ENCODE measurements around the gene AHRR. TPM values are rescaled to one million over a fixed set of nuclear protein-coding genes. Genes with fewer than 3 reads are reported as not detected.
"Not testable (repeated sequence)": the region's sequence is repeated elsewhere in the genome, so short reads cannot be mapped to it uniquely, and the experiment has no call there.

The AHRR gene
- polyA plus RNA-seq, 3 donors: 0.15 TPM; not detected in 1

DNA sequence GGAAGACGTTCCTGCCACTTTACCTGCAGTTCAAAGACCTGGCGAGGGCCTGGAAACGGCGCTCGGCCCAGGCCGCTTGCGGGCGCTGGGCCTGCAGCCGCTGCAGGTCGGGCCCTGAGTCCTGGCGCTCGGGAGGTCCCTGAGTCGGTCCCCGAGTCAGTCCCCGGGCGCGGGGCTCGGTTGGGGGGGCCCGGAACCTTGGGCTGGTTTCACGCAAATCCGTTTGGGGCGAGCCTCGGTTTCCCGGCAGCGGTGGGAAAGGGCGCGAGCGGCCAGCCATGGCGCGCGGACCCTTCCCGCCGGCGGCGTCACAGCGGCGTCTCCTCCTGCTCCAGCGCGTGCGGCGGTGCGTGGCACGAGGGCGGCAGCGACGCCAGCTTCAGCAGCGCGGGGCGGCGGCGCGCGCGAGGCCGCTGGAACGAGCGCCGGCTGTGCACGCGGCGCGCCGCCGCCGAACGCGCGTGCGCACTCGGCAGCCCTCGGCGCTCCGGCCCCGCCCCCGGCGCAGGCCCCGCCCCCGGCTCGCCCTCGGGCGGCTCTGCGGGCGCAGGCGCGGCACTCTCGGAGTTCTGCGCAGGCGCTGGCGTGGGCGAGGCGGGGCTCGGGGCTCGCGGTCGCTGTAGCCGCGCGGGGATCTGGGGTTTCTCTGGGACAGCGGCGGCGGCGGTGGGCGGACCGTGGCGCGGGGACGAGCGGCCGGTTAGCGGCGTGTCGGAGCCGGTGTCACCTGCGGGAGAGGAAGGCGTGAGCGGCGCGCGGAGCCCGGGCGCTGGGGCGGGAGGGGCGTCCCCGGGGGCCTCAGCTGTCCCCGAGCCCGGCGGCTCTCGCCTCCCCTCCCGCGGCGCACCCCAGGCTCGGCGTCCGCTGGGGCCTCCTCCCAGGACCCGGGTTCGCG, 151.4 kb downstream of the AHRR start:
- H3K36me3 Mint-ChIP-seq: peaks cover 8 to 10% of the 10 kb centered on the region in 2 donors
- Histone ChIP-seq H3K4me1 (ENCODE audit: control insufficient read depth in 1 of 2, insufficient read depth in 2 of 2, low read length in 2 of 2) (peaks cover 22 to 40% of the 10 kb centered on the region in 2 donors), H3K79me2 (ENCODE audit: insufficient read depth, low read length) (no peaks in the 10 kb centered on the region), H2AFZ (ENCODE audit: insufficient read depth, low read depth, low read length, poor library complexity, severe bottlenecking) (peak overlapping the region; percentile 91), H3K36me3 (replicated peaks in 1 of 2; ENCODE audit: control insufficient read depth in 1 of 2, insufficient read depth in 2 of 2, low read length in 2 of 2) (peaks cover 0 to 5% of the 10 kb centered on the region in 2 donors), H3K27ac (ENCODE audit: low read depth in 1 of 2, low read length in 2 of 2) (peak overlapping the region in 1 of 2 donors; percentile 61), H3K9me3 (replicated peaks in 1 of 2; ENCODE audit: control insufficient read depth in 1 of 2, insufficient read depth in 1 of 2, low read length in 2 of 2) (no peaks in the 10 kb centered on the region), H3K9ac (ENCODE audit: insufficient read depth, low read length, poor library complexity, severe bottlenecking) (peak overlapping the region; percentile 73), H3K27me3 (ENCODE audit: control insufficient read depth in 2 of 2, insufficient read depth in 2 of 2, low read length in 2 of 2) (peaks cover 4 to 31% of the 10 kb centered on the region in 2 donors), H3K4me3 (replicated peaks in 1 of 3; ENCODE audit: low read depth in 2 of 3, low read length in 3 of 3) (peak overlapping the region; percentile 51 to 87 (median 59)), H4K20me1 (ENCODE audit: insufficient read depth, low read length) (peaks cover 14% of the 10 kb centered on the region), H3K4me2 (replicated peaks; ENCODE audit: extremely low read depth, low read length, poor library complexity, severe bottlenecking) (peak overlapping the region; percentile 100)
- TF ChIP-seq, protein P1, sequence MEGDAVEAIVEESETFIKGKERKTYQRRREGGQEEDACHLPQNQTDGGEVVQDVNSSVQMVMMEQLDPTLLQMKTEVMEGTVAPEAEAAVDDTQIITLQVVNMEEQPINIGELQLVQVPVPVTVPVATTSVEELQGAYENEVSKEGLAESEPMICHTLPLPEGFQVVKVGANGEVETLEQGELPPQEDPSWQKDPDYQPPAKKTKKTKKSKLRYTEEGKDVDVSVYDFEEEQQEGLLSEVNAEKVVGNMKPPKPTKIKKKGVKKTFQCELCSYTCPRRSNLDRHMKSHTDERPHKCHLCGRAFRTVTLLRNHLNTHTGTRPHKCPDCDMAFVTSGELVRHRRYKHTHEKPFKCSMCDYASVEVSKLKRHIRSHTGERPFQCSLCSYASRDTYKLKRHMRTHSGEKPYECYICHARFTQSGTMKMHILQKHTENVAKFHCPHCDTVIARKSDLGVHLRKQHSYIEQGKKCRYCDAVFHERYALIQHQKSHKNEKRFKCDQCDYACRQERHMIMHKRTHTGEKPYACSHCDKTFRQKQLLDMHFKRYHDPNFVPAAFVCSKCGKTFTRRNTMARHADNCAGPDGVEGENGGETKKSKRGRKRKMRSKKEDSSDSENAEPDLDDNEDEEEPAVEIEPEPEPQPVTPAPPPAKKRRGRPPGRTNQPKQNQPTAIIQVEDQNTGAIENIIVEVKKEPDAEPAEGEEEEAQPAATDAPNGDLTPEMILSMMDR (IDR thresholded peaks at IDR 0.05): no peak
- H3K4me3 Mint-ChIP-seq: peak overlapping the region; percentile 70 to 72
- peaks cover 0 to 6% (median 4%) of the 10 kb centered on the region in 7 donors for H3K9me3 Mint-ChIP-seq
- intact Hi-C loops (cut with micrococcal nuclease): loop anchor here (5.0 to 10.0 kb wide), 3 partner anchors 72 to 422 kb away; partner anchors contain the start of genes CEP72 (in 2 of the 2), BRD9 (in 1 of the 2) and TRIP13 (in 1 of the 2)
- peak; percentile 76 to 87 (median 77) for DNase-seq
- peaks cover 32 to 44% (median 43%) of the 10 kb centered on the region in 3 donors for H3K27me3 Mint-ChIP-seq (ENCODE audit: low read depth in 3 of 3)
- under 1% methylated on average over 137 of the region's 137 CpGs for WGBS (ENCODE audit: insufficient coverage)
- H3K27ac Mint-ChIP-seq: no peak overlapping the region
- H3K4me1 Mint-ChIP-seq: peaks cover 18% of the 10 kb centered on the region

DNA sequence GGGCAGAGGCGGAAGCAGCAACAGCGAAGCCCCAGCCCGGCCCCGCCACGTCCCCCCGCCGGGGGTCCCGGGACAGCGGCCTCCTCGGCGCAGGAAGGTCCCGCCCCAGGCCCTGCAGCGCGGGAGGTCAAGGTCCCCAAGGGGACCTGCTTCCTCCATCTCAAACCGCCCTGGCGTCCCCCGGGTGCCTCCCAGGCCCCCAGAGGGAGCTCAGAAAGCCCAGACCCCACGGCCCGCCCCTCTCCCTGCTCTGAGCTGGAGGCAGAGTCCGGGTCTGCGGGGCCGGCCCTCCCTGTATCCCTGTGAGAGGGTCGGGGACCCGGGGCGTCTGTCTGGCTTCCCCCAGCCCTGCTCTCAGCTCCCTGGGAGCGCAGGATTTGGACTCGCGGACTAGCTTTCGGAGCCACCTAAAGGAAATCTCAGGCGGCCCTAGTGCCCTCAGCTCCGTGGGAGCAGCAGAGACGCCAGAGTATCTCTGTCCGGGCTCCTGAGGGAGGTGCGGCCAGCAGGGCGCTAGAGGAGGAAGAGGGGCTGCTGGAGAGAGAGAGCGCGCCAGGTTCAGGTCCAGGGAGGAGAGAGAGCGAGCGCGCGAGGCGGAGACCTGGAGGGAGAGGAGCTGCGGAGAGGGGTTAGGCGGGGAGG, 152.2 kb downstream of the AHRR start:
- Histone ChIP-seq H3K36me3 (replicated peaks in 1 of 2; ENCODE audit: control insufficient read depth in 1 of 2, insufficient read depth in 2 of 2, low read length in 2 of 2) (peaks cover 0 to under 1% of the 10 kb centered on the region in 2 donors), H3K4me3 (replicated peaks in 1 of 3; ENCODE audit: low read depth in 2 of 3, low read length in 3 of 3) (peak overlapping the region; percentile 51 to 87 (median 59)), H2AFZ (ENCODE audit: insufficient read depth, low read depth, low read length, poor library complexity, severe bottlenecking) (peak overlapping the region; percentile 86), H3K79me2 (ENCODE audit: insufficient read depth, low read length) (no peaks in the 10 kb centered on the region), H3K9me3 (replicated peaks in 1 of 2; ENCODE audit: control insufficient read depth in 1 of 2, insufficient read depth in 1 of 2, low read length in 2 of 2) (no peaks in the 10 kb centered on the region), H3K9ac (ENCODE audit: insufficient read depth, low read length, poor library complexity, severe bottlenecking) (peak overlapping the region; percentile 71), H3K4me1 (ENCODE audit: control insufficient read depth in 1 of 2, insufficient read depth in 2 of 2, low read length in 2 of 2) (peaks cover 22 to 40% of the 10 kb centered on the region in 2 donors), H4K20me1 (ENCODE audit: insufficient read depth, low read length) (peaks cover 14% of the 10 kb centered on the region), H3K27ac (ENCODE audit: low read depth in 1 of 2, low read length in 2 of 2) (no peak overlapping the region), H3K4me2 (replicated peaks; ENCODE audit: extremely low read depth, low read length, poor library complexity, severe bottlenecking) (peak overlapping the region; percentile 100), H3K27me3 (ENCODE audit: control insufficient read depth in 2 of 2, insufficient read depth in 2 of 2, low read length in 2 of 2) (peaks cover 4 to 34% of the 10 kb centered on the region in 2 donors)
- H3K4me1 Mint-ChIP-seq: peaks cover 18% of the 10 kb centered on the region
- H3K4me3 Mint-ChIP-seq: peak overlapping the region; percentile 82 to 94
- peaks cover 7 to 9% of the 10 kb centered on the region in 2 donors for H3K36me3 Mint-ChIP-seq
- H3K9me3 Mint-ChIP-seq: peaks cover 0 to 6% (median 4%) of the 10 kb centered on the region in 7 donors
- no peak for DNase-seq
- TF ChIP-seq, protein P1 (IDR thresholded peaks at IDR 0.05): no peak
- peak overlapping the region in 1 of 7 donors; percentile 68 for H3K27ac Mint-ChIP-seq
- intact Hi-C loops (cut with micrococcal nuclease): loop anchor here (5.0 to 10.0 kb wide), 3 partner anchors 71 to 421 kb away; partner anchors contain the start of genes CEP72 (in 2 of the 2), BRD9 (in 1 of the 2) and TRIP13 (in 1 of the 2)
- 0% methylated on average over 43 of the region's 44 CpGs for WGBS (ENCODE audit: insufficient coverage)
- H3K27me3 Mint-ChIP-seq (ENCODE audit: low read depth in 3 of 3): peaks cover 35 to 50% (median 47%) of the 10 kb centered on the region in 3 donors

DNA sequence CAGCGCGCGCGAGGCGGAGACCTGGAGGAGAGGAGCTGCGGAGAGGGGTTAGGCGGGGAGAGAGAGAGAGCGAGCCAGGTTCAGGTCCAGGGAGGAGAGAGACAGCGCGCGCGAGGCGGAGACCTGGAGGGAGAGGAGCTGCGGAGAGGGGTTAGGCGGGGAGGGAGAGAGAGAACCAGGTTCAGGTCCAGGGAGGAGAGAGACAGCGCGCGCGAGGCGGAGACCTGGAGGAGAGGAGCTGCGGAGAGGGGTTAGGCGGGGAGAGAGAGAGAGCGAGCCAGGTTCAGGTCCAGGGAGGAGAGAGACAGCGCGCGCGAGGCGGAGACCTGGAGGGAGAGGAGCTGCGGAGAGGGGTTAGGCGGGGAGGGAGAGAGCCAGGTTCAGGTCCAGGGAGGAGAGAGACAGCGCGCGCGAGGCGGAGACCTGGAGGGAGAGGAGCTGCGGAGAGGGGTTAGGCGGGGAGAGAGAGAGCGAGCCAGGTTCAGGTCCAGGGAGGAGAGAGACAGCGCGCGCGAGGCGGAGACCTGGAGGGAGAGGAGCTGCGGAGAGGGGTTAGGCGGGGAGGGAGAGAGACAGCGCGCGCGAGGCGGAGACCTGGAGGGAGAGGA, 152.8 kb downstream of the AHRR start:
- H3K36me3 Mint-ChIP-seq; H3K9me3 Mint-ChIP-seq; H3K9me3 ChIP-seq (replicated peaks in 1 of 2; ENCODE audit: control insufficient read depth in 1 of 2, insufficient read depth in 1 of 2, low read length in 2 of 2); H3K79me2 ChIP-seq (ENCODE audit: insufficient read depth, low read length); H3K27ac ChIP-seq (ENCODE audit: low read depth in 1 of 2, low read length in 2 of 2); H3K36me3 ChIP-seq (replicated peaks in 1 of 2; ENCODE audit: control insufficient read depth in 1 of 2, insufficient read depth in 2 of 2, low read length in 2 of 2); H3K27ac Mint-ChIP-seq; DNase-seq: not testable (repeated sequence)
- peaks cover 18% of the 10 kb centered on the region for H3K4me1 Mint-ChIP-seq
- Histone ChIP-seq H3K4me3 (replicated peaks in 1 of 3; ENCODE audit: low read depth in 2 of 3, low read length in 3 of 3) (peak overlapping the region in 2 of 3 experiments; percentile 51 to 87), H3K4me2 (replicated peaks; ENCODE audit: extremely low read depth, low read length, poor library complexity, severe bottlenecking) (peak overlapping the region; percentile 100), H3K27me3 (ENCODE audit: control insufficient read depth in 2 of 2, insufficient read depth in 2 of 2, low read length in 2 of 2) (peaks cover 4 to 34% of the 10 kb centered on the region in 2 donors), H4K20me1 (ENCODE audit: insufficient read depth, low read length) (peaks cover 14% of the 10 kb centered on the region), H3K4me1 (ENCODE audit: control insufficient read depth in 1 of 2, insufficient read depth in 2 of 2, low read length in 2 of 2) (peaks cover 22 to 40% of the 10 kb centered on the region in 2 donors), H2AFZ (ENCODE audit: insufficient read depth, low read depth, low read length, poor library complexity, severe bottlenecking) (peak overlapping the region; percentile 86), H3K9ac (ENCODE audit: insufficient read depth, low read length, poor library complexity, severe bottlenecking) (peak overlapping the region; percentile 71)
- H3K27me3 Mint-ChIP-seq (ENCODE audit: low read depth in 3 of 3): peaks cover 38 to 54% (median 49%) of the 10 kb centered on the region in 3 donors
- intact Hi-C loops (cut with micrococcal nuclease): loop anchor here (5.0 to 10.0 kb wide), 3 partner anchors 70 to 420 kb away; partner anchors contain the start of genes CEP72 (in 2 of the 2), BRD9 (in 1 of the 2) and TRIP13 (in 1 of the 2)
- under 1% methylated on average over 26 of the region's 50 CpGs for WGBS (ENCODE audit: insufficient coverage)
- peak overlapping the region; percentile 82 to 94 for H3K4me3 Mint-ChIP-seq
